WTC11 (cell line): ENCODE results near the gene TMEFF2.

Experiments used
- CREB1 ChIP-seq: sonication (generic); formaldehyde crosslinking; IDR thresholded peaks from 2 replicates; pipeline ENCODE4 v1.8.0; 2023; ENCODE audit warnings: mild to moderate bottlenecking, missing genetic modification reagents
- FOXP1 ChIP-seq: sonication (generic); formaldehyde crosslinking; IDR thresholded peaks from 2 replicates; pipeline ENCODE4 v1.8.0; 2022; ENCODE audit warnings: missing genetic modification reagents, mild to moderate bottlenecking, moderate library complexity, borderline replicate concordance
- KAT7 ChIP-seq: sonication (generic); formaldehyde crosslinking; IDR thresholded peaks from 2 replicates; pipeline ENCODE4 v1.8.1; 2023; ENCODE audit warnings: missing genetic modification reagents, mild to moderate bottlenecking, borderline replicate concordance
- ZNF232 ChIP-seq: sonication (generic); formaldehyde crosslinking; IDR thresholded peaks from 2 replicates; pipeline ENCODE4 v1.8.0; 2022; ENCODE audit warnings: mild to moderate bottlenecking, missing genetic modification reagents
- TF ChIP-seq, protein P1 (sequence below): fragments of 200-600 bp; IDR thresholded peaks from 2 replicates; pipeline ENCODE4 v1.8.0; 2022; ENCODE audit warnings: antibody characterized with exemption
- TF ChIP-seq, protein P2 (sequence below): fragments of 250-450 bp; sonication (Bioruptor Pico); IDR thresholded peaks from 2 replicates; pipeline ENCODE4 v1.8.0; 2021; ENCODE audit warnings: mild to moderate bottlenecking
- TF ChIP-seq, protein P3 (sequence below): sonication (generic); formaldehyde crosslinking; conservative IDR thresholded peaks from 2 replicates; pipeline ENCODE4 v1.8.1; 2023; ENCODE audit warnings: mild to moderate bottlenecking, low read depth, missing genetic modification reagents, moderate library complexity

DNA sequence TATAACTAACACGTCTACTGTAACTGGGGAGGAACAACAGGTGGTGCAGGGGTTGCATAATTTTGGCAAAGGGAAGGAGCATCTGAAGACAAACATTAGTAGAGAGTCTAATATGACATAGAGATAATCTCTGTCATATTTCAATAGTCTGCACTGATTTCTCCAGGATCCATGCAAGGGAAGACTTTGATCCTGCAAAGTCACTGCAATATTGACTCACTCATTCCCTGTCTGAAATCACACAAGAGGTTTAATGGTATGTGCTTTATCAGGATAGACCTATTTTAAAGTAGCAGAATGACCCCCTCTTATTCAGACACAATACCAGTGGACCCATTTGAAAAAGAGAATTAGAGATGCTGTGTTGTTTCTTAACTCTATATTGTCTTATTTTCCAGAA lies 249.1 kb downstream of the TMEFF2 start:
- TF ChIP-seq CREB1: no peak
- TF ChIP-seq, protein P1, sequence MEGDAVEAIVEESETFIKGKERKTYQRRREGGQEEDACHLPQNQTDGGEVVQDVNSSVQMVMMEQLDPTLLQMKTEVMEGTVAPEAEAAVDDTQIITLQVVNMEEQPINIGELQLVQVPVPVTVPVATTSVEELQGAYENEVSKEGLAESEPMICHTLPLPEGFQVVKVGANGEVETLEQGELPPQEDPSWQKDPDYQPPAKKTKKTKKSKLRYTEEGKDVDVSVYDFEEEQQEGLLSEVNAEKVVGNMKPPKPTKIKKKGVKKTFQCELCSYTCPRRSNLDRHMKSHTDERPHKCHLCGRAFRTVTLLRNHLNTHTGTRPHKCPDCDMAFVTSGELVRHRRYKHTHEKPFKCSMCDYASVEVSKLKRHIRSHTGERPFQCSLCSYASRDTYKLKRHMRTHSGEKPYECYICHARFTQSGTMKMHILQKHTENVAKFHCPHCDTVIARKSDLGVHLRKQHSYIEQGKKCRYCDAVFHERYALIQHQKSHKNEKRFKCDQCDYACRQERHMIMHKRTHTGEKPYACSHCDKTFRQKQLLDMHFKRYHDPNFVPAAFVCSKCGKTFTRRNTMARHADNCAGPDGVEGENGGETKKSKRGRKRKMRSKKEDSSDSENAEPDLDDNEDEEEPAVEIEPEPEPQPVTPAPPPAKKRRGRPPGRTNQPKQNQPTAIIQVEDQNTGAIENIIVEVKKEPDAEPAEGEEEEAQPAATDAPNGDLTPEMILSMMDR: no peak
- no peak for TF ChIP-seq ZNF232
- TF ChIP-seq, protein P2, sequence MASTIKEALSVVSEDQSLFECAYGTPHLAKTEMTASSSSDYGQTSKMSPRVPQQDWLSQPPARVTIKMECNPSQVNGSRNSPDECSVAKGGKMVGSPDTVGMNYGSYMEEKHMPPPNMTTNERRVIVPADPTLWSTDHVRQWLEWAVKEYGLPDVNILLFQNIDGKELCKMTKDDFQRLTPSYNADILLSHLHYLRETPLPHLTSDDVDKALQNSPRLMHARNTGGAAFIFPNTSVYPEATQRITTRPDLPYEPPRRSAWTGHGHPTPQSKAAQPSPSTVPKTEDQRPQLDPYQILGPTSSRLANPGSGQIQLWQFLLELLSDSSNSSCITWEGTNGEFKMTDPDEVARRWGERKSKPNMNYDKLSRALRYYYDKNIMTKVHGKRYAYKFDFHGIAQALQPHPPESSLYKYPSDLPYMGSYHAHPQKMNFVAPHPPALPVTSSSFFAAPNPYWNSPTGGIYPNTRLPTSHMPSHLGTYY (CRISPR knock-in tag): no peak
- no peak for TF ChIP-seq FOXP1 (CRISPR knock-in tag)
- TF ChIP-seq, protein P3, sequence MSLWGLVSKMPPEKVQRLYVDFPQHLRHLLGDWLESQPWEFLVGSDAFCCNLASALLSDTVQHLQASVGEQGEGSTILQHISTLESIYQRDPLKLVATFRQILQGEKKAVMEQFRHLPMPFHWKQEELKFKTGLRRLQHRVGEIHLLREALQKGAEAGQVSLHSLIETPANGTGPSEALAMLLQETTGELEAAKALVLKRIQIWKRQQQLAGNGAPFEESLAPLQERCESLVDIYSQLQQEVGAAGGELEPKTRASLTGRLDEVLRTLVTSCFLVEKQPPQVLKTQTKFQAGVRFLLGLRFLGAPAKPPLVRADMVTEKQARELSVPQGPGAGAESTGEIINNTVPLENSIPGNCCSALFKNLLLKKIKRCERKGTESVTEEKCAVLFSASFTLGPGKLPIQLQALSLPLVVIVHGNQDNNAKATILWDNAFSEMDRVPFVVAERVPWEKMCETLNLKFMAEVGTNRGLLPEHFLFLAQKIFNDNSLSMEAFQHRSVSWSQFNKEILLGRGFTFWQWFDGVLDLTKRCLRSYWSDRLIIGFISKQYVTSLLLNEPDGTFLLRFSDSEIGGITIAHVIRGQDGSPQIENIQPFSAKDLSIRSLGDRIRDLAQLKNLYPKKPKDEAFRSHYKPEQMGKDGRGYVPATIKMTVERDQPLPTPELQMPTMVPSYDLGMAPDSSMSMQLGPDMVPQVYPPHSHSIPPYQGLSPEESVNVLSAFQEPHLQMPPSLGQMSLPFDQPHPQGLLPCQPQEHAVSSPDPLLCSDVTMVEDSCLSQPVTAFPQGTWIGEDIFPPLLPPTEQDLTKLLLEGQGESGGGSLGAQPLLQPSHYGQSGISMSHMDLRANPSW (CRISPR knock-in tag): no peak
- TF ChIP-seq KAT7 (CRISPR knock-in tag): no peak
